Fibroblast of the conjunctiva (primary cell): Measurements from ENCODE around the gene SRP14.
A peak's percentile ranks its signal among the peaks of the same experiment; 100 is the strongest.

Experiments used
- DNase-seq: peaks from one replicate; pipeline ENCODE4 v3.0.0-alpha.2; 2010; ENCODE audit warnings: low read depth

The SRP14 gene

GRCh38 chr15:40067921-40068624, 29.1 kb upstream of the SRP14 start:
- DNase-seq, result no peak

- DNase-seq, result no peak
Observed at GRCh38 chr15:40066589-40066988, 27.6 kb upstream of the SRP14 start.

- no peak for DNase-seq
Observed at GRCh38 chr15:40065166-40065565, 26.2 kb upstream of the SRP14 start.

- DNase-seq, result peak; percentile 62
Observed at GRCh38 chr15:40064231-40064894, 25.4 kb upstream of the SRP14 start.

- peak; percentile 72 for DNase-seq
Observed at GRCh38 chr15:40063563-40064011, 24.6 kb upstream of the SRP14 start.

- no peak for DNase-seq
Observed at GRCh38 chr15:40062816-40063562, 24.0 kb upstream of the SRP14 start.

- DNase-seq, result no peak
Observed at GRCh38 chr15:40061212-40061901, 22.4 kb upstream of the SRP14 start.

GRCh38 chr15:40060236-40060961, 21.4 kb upstream of the SRP14 start:
- DNase-seq, result no peak

GRCh38 chr15:40059821-40060220, 20.8 kb upstream of the SRP14 start:
- no peak for DNase-seq

- DNase-seq, result no peak
Observed at GRCh38 chr15:40058476-40059140, 19.6 kb upstream of the SRP14 start.

- no peak for DNase-seq
Observed at GRCh38 chr15:40055576-40056293, 16.8 kb upstream of the SRP14 start.

GRCh38 chr15:40054855-40055575, 16.0 kb upstream of the SRP14 start:
- no peak for DNase-seq

GRCh38 chr15:40054605-40054854, 15.5 kb upstream of the SRP14 start:
- DNase-seq, result no peak

- no peak for DNase-seq
Observed at GRCh38 chr15:40053831-40054604, 15.0 kb upstream of the SRP14 start.

GRCh38 chr15:40053079-40053830, 14.3 kb upstream of the SRP14 start:
- DNase-seq, result no peak

- DNase-seq, result no peak
Observed at GRCh38 chr15:40052604-40053003, 13.6 kb upstream of the SRP14 start.

- DNase-seq, result no peak
Observed at GRCh38 chr15:40051616-40052415, 12.8 kb upstream of the SRP14 start.
